ENCODE data around the gene SALL2.

The SALL2 gene

DNA sequence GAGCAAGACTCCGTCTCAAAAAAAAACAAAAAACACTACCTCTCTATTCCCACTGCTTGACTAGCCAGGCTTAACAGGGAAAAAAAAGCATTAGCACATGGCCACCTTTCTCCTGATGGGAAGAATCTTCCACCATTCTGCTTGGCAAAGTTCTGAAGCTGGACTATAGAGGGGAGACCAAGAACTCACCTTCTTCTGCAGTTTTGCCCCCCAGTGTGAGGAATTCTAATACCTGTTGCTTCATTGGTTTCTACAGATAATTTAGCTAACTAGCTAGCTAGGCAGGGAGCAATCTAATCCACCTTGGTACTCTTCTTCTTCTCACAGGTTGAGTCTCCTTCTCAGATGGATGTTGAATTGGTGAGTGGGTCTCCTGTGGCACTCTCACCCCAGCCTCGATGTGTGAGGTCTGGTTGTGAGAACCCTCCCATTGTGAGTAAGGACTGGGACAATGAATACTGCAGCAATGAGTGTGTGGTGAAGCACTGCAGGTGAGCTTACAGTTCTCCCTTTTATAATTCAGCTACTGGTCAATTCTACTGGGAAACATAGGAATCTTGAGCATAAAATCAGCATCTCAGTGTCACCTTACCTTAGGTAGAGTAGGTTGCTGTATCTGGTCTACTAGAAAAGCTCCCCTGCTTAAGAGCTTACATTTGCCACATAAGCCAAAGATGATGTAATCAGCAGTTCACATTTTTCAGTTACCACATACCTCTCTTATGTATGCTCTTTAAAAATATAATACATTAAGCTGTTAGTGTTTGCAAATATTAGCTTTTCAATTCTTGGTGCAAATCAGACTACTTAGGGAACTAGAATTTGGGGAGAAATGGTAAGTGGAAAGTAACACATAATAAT is 31.0 kb downstream of the SALL2 start:
- no peak for DNase-seq (ENCODE audit: low read depth in 2 of 2)

DNA sequence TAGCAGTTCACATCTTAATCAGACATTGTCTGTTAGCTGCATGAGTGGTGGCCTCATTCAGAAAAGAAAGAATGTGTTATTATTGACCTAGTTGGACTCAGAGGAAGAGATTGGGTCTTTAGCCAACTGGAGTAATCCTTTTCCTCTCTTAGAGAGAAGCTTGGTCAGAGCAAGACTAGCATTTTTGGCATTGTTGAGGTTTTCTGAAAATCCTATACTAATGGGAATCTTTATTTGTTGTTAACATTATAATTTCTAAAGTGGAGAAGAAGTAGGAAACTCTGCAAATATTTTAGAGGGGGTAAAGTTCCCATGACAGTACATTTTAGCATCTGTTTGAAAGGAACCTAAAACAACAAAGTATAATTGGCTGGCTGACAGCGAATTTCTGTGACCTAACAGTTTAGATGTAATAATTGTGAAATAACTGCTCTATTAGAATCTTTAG is 39.5 kb downstream of the SALL2 start:
- no peak for DNase-seq (ENCODE audit: low read depth in 2 of 2)

DNA sequence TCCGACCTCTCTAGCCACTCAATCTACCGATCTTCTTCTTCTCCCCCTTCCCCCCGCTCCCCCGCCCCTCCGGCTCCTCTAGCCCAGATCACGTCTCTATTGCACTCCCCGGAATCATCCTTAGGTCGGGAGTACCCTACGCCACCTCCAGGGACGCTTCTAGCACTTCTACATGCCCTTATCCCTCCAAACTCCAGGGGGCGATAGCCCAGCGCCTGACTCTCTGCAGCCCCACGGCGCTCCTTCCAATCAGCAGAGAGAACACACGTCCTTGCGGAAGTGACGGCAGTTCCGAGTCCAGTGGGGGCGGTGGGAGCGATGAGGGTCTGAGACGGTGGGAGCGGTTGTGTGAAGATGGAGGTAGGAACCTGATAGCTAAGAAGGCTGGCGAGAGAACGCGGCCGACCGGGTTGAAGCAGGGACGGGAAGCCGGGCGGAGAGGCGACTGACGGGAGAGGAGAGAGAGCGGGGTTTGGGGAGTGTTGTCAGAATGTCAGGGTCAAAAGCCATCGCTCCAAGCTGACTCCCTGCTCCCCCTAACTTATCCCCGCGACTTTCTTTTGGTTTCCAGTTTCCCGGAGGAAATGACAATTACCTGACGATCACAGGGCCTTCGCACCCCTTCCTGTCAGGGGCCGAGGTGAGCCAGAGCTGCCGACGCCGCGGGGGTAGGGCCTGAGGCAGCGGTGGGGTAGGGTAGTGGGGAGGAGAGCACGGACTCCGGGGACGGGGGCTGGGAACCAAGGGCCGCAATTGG is 49.0 kb downstream of the SALL2 start, which contains the start of the genes RAB2B and TOX4:
Gene RAB2B (minus strand): TSS at position 35 of the 757 bp plus-strand sequence. CDS start 87 bp downstream, outside the sequence.
Gene TOX4 (plus strand): TSS at position 271 of the 757 bp plus-strand sequence. CDS start 84 bp downstream, at position 355.
- DNase-seq (ENCODE audit: low read depth in 2 of 2): peak; percentile 86 to 92

DNA sequence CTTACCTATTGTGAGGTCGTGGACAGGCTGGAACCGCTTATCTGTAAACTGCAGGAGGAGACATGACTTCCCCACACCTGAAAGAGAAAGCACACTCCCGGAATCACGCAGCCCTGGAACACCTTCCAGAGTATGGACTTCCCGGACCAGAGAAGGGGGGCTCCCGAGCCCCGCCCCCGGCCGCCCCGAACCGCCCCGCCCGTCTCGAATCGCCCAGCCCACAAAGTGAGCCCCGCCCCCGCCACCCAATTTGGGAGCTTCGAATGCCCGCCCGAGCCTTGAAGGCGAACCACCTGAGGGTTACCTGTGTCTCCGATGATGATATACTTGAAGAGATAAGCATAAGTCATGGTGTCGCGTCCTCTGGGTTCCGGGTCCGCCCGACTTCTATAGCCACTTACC is 49.6 kb downstream of the SALL2 start:
- peak; percentile 68 to 78 for DNase-seq (ENCODE audit: low read depth in 2 of 2)

DNA sequence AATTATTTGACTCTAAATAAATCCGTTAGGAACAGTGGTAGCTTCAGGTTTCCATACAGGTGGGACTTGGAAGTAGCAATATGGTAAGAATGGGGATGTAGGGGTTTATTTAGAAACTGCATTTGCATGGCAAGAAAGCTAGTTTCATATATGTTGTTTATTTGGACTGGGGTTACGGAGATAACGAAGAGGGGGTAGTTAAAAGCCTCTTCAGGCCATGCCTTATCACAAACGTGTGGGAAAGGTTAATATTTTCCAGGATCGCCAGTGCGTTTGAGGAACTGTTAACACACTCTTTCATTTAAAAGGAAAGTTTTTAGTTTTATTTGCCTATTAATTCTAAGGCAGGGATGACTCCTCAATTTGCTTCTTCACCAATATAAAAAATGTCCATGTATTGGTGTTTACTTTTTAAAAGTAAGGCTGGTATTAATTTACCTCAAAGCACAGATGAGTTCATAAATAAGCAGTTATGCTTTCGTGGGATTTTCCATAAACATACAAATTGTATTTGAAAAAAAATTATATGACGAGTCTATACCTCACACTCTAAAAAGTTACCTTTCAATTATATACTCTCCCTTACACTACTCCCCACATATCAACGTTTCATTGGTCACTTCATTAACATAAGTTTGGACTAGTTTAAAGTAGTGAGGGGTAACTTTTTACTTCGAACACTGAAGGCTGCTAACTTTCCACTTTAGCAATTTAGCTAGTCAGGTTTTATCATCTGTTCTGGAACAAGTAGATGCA is 50.2 kb downstream of the SALL2 start:
- no peak for DNase-seq (ENCODE audit: low read depth in 2 of 2)
